ENCODE data around the gene ZFX.
"Not testable (repeated sequence)": the region's sequence is repeated elsewhere in the genome, so short reads cannot be mapped to it uniquely, and the experiment has no call there.

Gene ZFX

DNA sequence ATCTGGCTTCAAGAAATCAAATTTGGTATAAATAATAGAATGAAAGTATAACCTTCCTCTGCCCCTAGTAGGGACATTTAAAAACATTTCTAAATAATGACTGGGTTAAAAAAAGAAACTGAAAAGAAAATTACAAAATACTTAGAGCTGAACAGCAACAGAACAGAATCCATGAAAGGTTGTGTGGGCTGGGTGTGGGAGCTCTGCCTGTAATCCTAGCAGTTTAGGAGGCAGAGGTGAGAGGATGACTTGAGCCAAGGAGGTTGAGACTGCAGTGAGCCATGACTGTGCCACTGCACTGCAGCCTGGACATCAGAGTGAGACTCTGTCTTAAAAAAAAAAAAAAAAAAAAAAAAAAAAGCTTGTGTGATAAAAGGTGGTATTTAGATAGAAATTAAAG, 12.3 kb upstream of the ZFX start:
- H3K4me3 ChIP-seq (ENCODE audit: severe bottlenecking), result no peak overlapping the region
- DNase-seq (ENCODE audit: low spot score) (no peak), ATAC-seq (ENCODE audit: low read depth) (no peak)
- H3K4me1 ChIP-seq (ENCODE audit: insufficient read depth, poor library complexity, severe bottlenecking), result no peaks in the 10 kb centered on the region
- no peaks in the 10 kb centered on the region for H3K27me3 ChIP-seq (ENCODE audit: insufficient read depth, poor library complexity, severe bottlenecking)
- no peak overlapping the region for H3K27ac ChIP-seq (ENCODE audit: poor library complexity, severe bottlenecking)
- H3K36me3 ChIP-seq (ENCODE audit: low read depth), result no peaks in the 10 kb centered on the region
- TF ChIP-seq, protein P1, sequence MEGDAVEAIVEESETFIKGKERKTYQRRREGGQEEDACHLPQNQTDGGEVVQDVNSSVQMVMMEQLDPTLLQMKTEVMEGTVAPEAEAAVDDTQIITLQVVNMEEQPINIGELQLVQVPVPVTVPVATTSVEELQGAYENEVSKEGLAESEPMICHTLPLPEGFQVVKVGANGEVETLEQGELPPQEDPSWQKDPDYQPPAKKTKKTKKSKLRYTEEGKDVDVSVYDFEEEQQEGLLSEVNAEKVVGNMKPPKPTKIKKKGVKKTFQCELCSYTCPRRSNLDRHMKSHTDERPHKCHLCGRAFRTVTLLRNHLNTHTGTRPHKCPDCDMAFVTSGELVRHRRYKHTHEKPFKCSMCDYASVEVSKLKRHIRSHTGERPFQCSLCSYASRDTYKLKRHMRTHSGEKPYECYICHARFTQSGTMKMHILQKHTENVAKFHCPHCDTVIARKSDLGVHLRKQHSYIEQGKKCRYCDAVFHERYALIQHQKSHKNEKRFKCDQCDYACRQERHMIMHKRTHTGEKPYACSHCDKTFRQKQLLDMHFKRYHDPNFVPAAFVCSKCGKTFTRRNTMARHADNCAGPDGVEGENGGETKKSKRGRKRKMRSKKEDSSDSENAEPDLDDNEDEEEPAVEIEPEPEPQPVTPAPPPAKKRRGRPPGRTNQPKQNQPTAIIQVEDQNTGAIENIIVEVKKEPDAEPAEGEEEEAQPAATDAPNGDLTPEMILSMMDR (IDR thresholded peaks at IDR 0.05; ENCODE audit: poor library complexity, severe bottlenecking), result no peak
- H3K9me3 ChIP-seq (ENCODE audit: severe bottlenecking), result no peaks in the 10 kb centered on the region

DNA sequence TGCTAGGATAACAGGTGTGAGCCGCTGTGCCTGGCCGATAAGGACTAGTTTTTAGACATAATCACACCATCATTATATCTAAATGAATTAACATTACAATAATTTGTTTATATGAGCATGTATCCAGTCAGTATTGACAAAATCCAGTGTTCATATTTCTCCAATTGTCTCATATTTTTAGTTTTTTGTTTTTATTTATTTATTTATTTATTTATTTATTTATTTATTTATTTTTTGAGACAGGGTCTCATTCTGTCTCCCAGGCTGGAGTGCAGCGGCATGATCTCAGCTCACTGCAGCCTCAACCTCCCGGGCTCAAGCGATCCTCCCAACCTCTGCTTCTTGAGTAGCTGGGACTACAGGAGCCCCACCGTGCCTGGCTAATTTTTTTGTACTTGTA, 5.5 kb upstream of the ZFX start:
- DNase-seq (ENCODE audit: low spot score); ATAC-seq (ENCODE audit: low read depth); H3K27me3 ChIP-seq (ENCODE audit: insufficient read depth, poor library complexity, severe bottlenecking); H3K36me3 ChIP-seq (ENCODE audit: low read depth); H3K4me3 ChIP-seq (ENCODE audit: severe bottlenecking); H3K27ac ChIP-seq (ENCODE audit: poor library complexity, severe bottlenecking); H3K9me3 ChIP-seq (ENCODE audit: severe bottlenecking): not testable (repeated sequence)
- peaks cover 24% of the 10 kb centered on the region for H3K4me1 ChIP-seq (ENCODE audit: insufficient read depth, poor library complexity, severe bottlenecking)

DNA sequence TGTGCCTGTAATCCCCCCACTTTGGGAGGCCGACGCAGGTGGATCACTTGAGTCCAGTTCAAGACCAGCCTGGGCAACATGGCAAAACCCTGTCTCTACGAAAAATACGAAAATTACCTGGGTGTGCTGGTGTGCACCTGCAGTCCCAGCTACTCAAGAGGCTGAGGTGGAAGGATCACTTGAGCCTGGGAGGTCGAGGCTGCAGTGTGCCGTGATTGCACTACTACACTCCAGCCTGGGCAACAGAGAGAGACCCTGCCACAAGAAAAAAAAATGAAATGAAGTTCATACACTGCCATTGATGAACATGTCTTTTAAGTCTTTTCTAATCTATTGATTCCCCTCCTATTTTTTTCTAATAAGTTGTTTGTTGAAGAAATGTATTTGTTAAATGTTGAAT, 5.0 kb upstream of the ZFX start:
- Histone ChIP-seq H3K4me1 (ENCODE audit: insufficient read depth, poor library complexity, severe bottlenecking) (peaks cover 24% of the 10 kb centered on the region), H3K27me3 (ENCODE audit: insufficient read depth, poor library complexity, severe bottlenecking) (no peaks in the 10 kb centered on the region), H3K4me3 (ENCODE audit: severe bottlenecking) (no peak overlapping the region), H3K9me3 (ENCODE audit: severe bottlenecking) (no peaks in the 10 kb centered on the region), H3K36me3 (ENCODE audit: low read depth) (no peaks in the 10 kb centered on the region), H3K27ac (ENCODE audit: poor library complexity, severe bottlenecking) (peak overlapping the region; percentile 91)
- TF ChIP-seq, protein P1 (IDR thresholded peaks at IDR 0.05; ENCODE audit: poor library complexity, severe bottlenecking), result no peak
- DNase-seq (ENCODE audit: low spot score), result no peak
- ATAC-seq (ENCODE audit: low read depth), result no peak

DNA sequence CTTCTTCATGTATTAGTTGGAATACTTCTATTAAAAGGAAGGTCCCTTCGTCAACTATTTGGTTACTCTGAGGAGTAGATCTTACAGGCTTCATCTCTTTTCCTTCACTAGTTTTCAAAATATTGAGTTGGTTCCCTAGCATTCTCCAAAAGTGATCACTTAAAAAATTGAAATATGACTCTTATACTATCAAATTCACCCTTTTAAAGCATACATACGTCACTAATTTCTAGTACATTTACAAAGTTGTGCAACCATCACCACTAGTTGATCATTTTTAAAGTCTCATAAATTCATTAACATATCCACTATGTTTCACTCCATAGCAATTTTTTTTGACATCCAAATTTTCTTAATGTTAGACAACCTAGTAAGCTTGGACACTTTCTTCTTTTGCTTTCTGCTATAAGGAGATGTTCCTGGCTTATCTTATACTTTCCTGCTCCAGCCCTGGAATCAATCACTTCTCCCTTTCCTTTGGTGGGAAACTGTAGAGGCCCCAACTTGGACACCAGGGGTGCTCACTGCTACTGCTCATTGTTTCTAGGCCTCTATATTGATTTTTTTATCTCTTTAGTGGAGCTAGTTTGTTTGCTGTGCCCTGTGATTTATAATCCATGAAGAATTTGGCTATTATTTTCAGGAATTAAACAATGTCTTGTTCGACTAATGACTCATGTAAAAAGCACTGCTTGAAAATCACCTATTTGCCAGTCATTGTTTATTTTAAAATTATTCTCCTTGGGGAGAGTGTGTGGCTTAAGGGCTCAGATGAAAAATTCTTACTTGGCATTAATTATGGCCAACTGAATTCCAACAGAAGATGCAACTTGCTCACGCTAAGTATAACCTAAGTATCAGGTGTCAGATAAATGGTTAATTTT, 4.0 kb upstream of the ZFX start:
- Histone ChIP-seq H3K4me3 (ENCODE audit: severe bottlenecking) (no peak overlapping the region), H3K4me1 (ENCODE audit: insufficient read depth, poor library complexity, severe bottlenecking) (peaks cover 24% of the 10 kb centered on the region), H3K36me3 (ENCODE audit: low read depth) (no peaks in the 10 kb centered on the region), H3K9me3 (ENCODE audit: severe bottlenecking) (no peaks in the 10 kb centered on the region), H3K27ac (ENCODE audit: poor library complexity, severe bottlenecking) (peak overlapping the region; percentile 91), H3K27me3 (ENCODE audit: insufficient read depth, poor library complexity, severe bottlenecking) (no peaks in the 10 kb centered on the region)
- DNase-seq (ENCODE audit: low spot score) (no peak), ATAC-seq (ENCODE audit: low read depth) (peak; percentile 58)
- TF ChIP-seq, protein P1 (IDR thresholded peaks at IDR 0.05; ENCODE audit: poor library complexity, severe bottlenecking), result no peak

DNA sequence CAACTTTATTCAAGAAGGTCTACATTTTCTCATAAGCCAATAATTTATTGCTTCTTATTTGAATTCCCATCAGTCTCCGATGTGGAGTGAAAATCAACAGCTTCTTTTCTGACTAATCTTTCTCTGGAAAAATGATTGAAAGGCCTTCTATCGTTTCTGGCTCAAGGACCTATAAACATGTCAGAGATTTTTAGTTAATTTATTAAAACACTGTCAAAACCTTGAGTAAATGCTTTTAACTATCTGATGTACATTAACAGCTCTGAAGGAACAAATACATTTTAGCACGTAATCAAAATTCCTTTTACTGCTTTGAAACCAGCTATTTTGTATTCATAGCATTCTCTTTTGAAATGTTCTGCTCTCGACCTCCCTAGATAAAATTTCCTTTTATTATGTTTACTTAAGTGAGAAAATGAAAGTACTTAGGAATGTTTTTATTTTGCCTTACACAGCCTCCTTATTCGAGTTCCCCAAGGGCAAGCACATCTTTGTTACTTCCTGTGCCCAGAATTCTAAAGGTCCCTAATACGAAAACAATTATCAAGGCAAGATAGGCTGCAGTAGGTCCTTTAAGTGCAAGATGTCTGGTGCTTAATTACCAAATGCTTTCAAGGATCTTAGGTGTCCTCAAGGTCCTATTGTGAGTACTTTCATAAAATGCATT, 3.1 kb upstream of the ZFX start:
- Histone ChIP-seq H3K27ac (ENCODE audit: poor library complexity, severe bottlenecking) (peak overlapping the region; percentile 91), H3K9me3 (ENCODE audit: severe bottlenecking) (no peaks in the 10 kb centered on the region), H3K36me3 (ENCODE audit: low read depth) (no peaks in the 10 kb centered on the region), H3K4me1 (ENCODE audit: insufficient read depth, poor library complexity, severe bottlenecking) (peaks cover 24% of the 10 kb centered on the region), H3K4me3 (ENCODE audit: severe bottlenecking) (no peak overlapping the region), H3K27me3 (ENCODE audit: insufficient read depth, poor library complexity, severe bottlenecking) (no peaks in the 10 kb centered on the region)
- no peak for DNase-seq (ENCODE audit: low spot score)
- no peak for ATAC-seq (ENCODE audit: low read depth)
- TF ChIP-seq, protein P1 (IDR thresholded peaks at IDR 0.05; ENCODE audit: poor library complexity, severe bottlenecking), result no peak
